Aorta (tissue), 5 donors: ENCODE results near the gene TCEANC2. TPM values are rescaled to one million over a fixed set of nuclear protein-coding genes. Genes with fewer than 3 reads are reported as not detected.

Experiments used
- ATAC-seq: fragments of 200-7000 bp; cut with Tn5 transposase; one replicate; pipeline ENCODE4 v1.9.1; 2022; ENCODE audit warnings: moderate library complexity; ENCODE audit not compliant: low FRiP score
- DNase-seq, 2 donors: peaks; one replicate each; pipeline ENCODE4 v3.0.0-alpha.2; 2020
- H3K27ac ChIP-seq, 2 donors: one replicate each; pipeline ENCODE4 v1.5.1; 2013; ENCODE audit warnings: low read length in 2 of 2, mild to moderate bottlenecking in 2 of 2, moderate library complexity in 2 of 2, control low read depth in 1 of 2, inconsistent platforms in 1 of 2, low read depth in 1 of 2
- H3K27me3 ChIP-seq, 2 donors: one replicate each; pipeline ENCODE4 v1.6.1; 2013; ENCODE audit warnings: control low read depth in 1 of 2, low read length in 1 of 2, mild to moderate bottlenecking in 1 of 2, moderate library complexity in 1 of 2; ENCODE audit not compliant: insufficient read depth in 2 of 2, control insufficient read depth in 1 of 2
- H3K36me3 ChIP-seq, 2 donors: one replicate each; pipeline ENCODE4 v1.6.1; 2013; ENCODE audit warnings: control low read depth in 1 of 2, low read length in 1 of 2, mild to moderate bottlenecking in 1 of 2; ENCODE audit not compliant: insufficient read depth in 2 of 2, control insufficient read depth in 1 of 2
- H3K4me1 ChIP-seq, 2 donors: one replicate each; pipeline ENCODE4 v1.6.1; 2013; ENCODE audit warnings: low read length in 2 of 2, control low read depth in 1 of 2, mild to moderate bottlenecking in 1 of 2, moderate library complexity in 1 of 2; ENCODE audit not compliant: insufficient read depth in 2 of 2, control insufficient read depth in 1 of 2
- H3K4me3 ChIP-seq, 2 donors: one replicate each; pipeline ENCODE4 v1.5.1; 2013; ENCODE audit warnings: low read length in 2 of 2, control low read depth in 1 of 2, mild to moderate bottlenecking in 1 of 2
- H3K9me3 ChIP-seq: one replicate; pipeline ENCODE4 v1.6.1; 2013; ENCODE audit warnings: mild to moderate bottlenecking, low read length; ENCODE audit not compliant: control insufficient read depth
- WGBS, 2 donors: extraction: QIAGEN DNeasy Blood & Tissue Kit; methylation state at CpG; one replicate each; pipeline ENCODE4 v1.1.7; 2013; 5-methylcytosine and 5-hydroxymethylcytosine counted together
- intact Hi-C, 2 donors: fragments of 100-400 bp; cut with DNase I; formaldehyde crosslinking; loops; one replicate each; pipeline versions ENCODE4 v1.14.2 to v1.15.0; 2022
- microRNA-seq, 2 donors: library from miRNA; unstranded; fragments of <30 nt; microRNA quantifications; one replicate each; pipeline ENCODE4 v1.2.0, GENCODE V29; 2020
- polyA plus RNA-seq, 2 donors: library from polyadenylated mRNA; stranded (reverse); fragments of 200-250 nt; gene quantifications; one replicate each; pipeline ENCODE4 v1.2.3, GENCODE V29; 2013
- total RNA-seq, 2 donors: library from RNA; stranded (reverse); fragmentation: NEBNext Ultra II Directional; extraction: Animal tissue kit (Norgen Biotek cat#: 25700); gene quantifications; one replicate each; pipeline ENCODE4 v1.2.1, GENCODE V29; 2021
- donor health status: healthy with polysubstance abuse.
- donor health status: Bipolar disorder and iron deficiency.
- donor health status: DM: no; HTN: no; CAD: no.
- donor health status: DM: no; HTN: no; CAD: no.
- donor health status: DM: yes; HTN: yes; CAD: no.

The TCEANC2 gene
- total and polyA plus RNA-seq, 4 donors, result 2.6 to 7.0 (median 3.1) TPM

DNA sequence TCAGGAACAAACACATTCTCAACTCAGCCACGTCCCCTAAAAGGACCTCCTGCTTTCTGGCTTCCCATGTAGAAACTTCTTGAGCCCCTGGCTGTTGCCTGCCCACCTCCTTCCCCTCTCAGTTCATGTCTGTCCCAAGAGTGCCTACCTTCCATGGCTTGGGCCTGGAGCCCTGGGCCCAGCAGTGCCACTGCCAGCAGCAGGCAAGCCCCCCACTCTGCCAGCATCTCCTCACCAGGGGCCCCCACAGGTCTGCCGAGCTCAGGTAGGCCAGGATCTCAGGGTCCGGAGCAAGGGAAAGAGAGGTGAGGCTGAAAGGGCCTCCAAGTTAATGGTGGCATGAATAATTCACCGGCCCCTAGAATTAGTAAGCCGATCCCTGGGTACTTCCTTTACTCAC lies 99.3 kb downstream of the TCEANC2 start, which contains the start of gene CDCP2:
TSS of gene CDCP2 (minus strand) at position 305 of the 400 bp plus-strand sequence. CDS start at position 227, 78 bp downstream.
- 96% methylated on average over 5 of the region's 5 CpGs for WGBS, 2 donors
- Histone ChIP-seq H3K27me3 (no peaks in the 10 kb centered on the region), H3K27ac (no peak within 1 kb of the TSS), H3K36me3 (no peaks in the 10 kb centered on the region), H3K4me1 (no peaks in the 10 kb centered on the region), H3K9me3 (no peaks in the 10 kb centered on the region), H3K4me3 (no peak within 1 kb of the TSS)
- DNase-seq (no peak), ATAC-seq (no peak)
- intact Hi-C loops, result no loop called here

DNA sequence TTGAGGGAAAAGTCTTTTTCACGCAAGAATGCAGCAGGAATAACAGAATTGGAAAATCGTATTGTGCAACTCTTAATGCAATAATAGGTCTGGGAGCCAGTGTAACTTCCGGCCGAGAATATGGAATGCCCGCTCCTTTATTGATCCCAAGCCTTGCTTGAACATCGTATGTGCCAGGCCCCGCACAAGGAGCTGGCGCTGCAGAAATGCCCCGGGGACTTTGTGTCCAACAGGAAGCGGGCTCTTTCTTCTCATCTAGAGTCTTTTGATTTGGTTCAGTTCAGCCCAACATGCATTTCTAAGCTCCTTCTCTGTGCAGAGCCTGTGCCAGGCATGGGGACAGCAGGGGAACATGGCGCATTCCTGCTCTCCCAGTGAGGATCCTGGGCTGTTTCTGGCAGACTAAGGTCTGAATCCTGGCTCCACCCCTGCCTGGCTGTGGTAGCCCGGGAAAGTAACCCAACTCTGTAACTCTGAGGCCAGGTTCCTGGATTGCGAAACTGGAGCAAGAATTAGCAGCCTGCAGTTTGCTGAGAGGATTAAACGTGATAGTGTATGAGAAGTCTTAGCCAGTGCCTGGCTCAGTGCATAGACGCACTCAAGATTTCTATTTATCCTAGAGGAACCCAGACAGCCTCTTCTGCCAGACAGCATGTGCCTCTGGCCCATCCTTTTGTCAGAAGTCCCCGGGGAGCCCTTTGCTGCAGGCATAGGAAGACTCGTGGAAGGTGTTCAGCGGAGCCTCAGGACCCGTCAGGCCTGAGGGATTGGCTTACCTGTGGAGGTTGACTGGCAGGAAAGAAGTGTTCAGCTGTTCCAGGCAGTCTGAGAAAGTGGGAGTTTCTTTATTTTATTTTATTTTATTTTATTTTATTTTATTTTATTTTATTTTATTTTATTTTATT lies 100.4 kb downstream of the TCEANC2 start:
- no peak overlapping the region for H3K4me3 ChIP-seq
- DNase-seq (peak; percentile 82), ATAC-seq (peak; percentile 89)
- H3K4me1 ChIP-seq, result no peaks in the 10 kb centered on the region
- intact Hi-C loops, result no loop called here
- 33 to 35% methylated on average over 19 of the region's 19 CpGs for WGBS, 2 donors
- no peak overlapping the region for H3K27ac ChIP-seq
- no peaks in the 10 kb centered on the region for H3K27me3 ChIP-seq
- H3K9me3 ChIP-seq, result no peaks in the 10 kb centered on the region
- no peaks in the 10 kb centered on the region for H3K36me3 ChIP-seq

Small RNAs within 50 kb of the gene (microRNA-seq; reads per million reads assigned to microRNA genes)
- 0 to 0.60 reads per million in 2 donors for gene MIR4781

Other genes starting within 250 kb of the TCEANC2 start
- gene NDC1, start 215.3 kb upstream of the TCEANC2 start, total RNA-seq, result 1 to 10 TPM; 6.8 to 6.9 TPM
- 1 to 10 TPM; 2.6 to 3.3 TPM for gene NDC1, start 215.3 kb upstream of the TCEANC2 start, polyA plus RNA-seq
- 10 to 100 TPM; 17.7 to 23.4 TPM for gene YIPF1, start 163.8 kb upstream of the TCEANC2 start, total RNA-seq
- 10 to 100 TPM; 15.8 to 18.9 TPM for gene YIPF1, start 163.8 kb upstream of the TCEANC2 start, polyA plus RNA-seq
- gene DIO1, start 159.4 kb upstream of the TCEANC2 start, total RNA-seq, result not detected
- not detected for gene DIO1, start 159.4 kb upstream of the TCEANC2 start, polyA plus RNA-seq
- 10 to 100 TPM; 24.0 to 39.5 TPM for gene IFT25, start 107.9 kb upstream of the TCEANC2 start, total RNA-seq
- gene IFT25, start 107.9 kb upstream of the TCEANC2 start, polyA plus RNA-seq, result 10 to 100 TPM; 14.8 to 30.3 TPM
- 10 to 100 TPM; 18.7 to 26.2 TPM for gene LRRC42, start 107.3 kb upstream of the TCEANC2 start, total RNA-seq
- 10 to 100 TPM; 11.4 to 14.8 TPM for gene LRRC42, start 107.3 kb upstream of the TCEANC2 start, polyA plus RNA-seq
- not detected for gene LDLRAD1, start 35.4 kb upstream of the TCEANC2 start, total RNA-seq
- not detected for gene LDLRAD1, start 35.4 kb upstream of the TCEANC2 start, polyA plus RNA-seq
- gene TMEM59, start 404 bp upstream of the TCEANC2 start, total RNA-seq, result 100 to 1,000 TPM; 294 to 356 TPM
- gene TMEM59, start 404 bp upstream of the TCEANC2 start, polyA plus RNA-seq, result 100 to 1,000 TPM; 266 to 317 TPM
- gene CDCP2, start 99.4 kb downstream of the TCEANC2 start, total RNA-seq, result under 1 TPM; 0.21 to 0.32 TPM
- not detected for gene CDCP2, start 99.4 kb downstream of the TCEANC2 start, polyA plus RNA-seq
- gene CYB5RL, start 146.4 kb downstream of the TCEANC2 start, total RNA-seq, result 1 to 10 TPM; 3.5 to 7.9 TPM
- 1 to 10 TPM; 3.1 to 3.9 TPM for gene CYB5RL, start 146.4 kb downstream of the TCEANC2 start, polyA plus RNA-seq
- gene MRPL37, start 146.6 kb downstream of the TCEANC2 start, total RNA-seq, result 10 to 100 TPM; 36.2 to 38.1 TPM
- 10 to 100 TPM; 18.2 to 49.9 TPM for gene MRPL37, start 146.6 kb downstream of the TCEANC2 start, polyA plus RNA-seq